Measurements from ENCODE around the gene YEATS2.

The YEATS2 gene

GRCh38 chr3:183815951-183816475 is 118.4 kb downstream of the YEATS2 start:
- no peak for DNase-seq

- no peak for DNase-seq
Measured at GRCh38 chr3:183816681-183817510, 119.3 kb downstream of the YEATS2 start.

DNA sequence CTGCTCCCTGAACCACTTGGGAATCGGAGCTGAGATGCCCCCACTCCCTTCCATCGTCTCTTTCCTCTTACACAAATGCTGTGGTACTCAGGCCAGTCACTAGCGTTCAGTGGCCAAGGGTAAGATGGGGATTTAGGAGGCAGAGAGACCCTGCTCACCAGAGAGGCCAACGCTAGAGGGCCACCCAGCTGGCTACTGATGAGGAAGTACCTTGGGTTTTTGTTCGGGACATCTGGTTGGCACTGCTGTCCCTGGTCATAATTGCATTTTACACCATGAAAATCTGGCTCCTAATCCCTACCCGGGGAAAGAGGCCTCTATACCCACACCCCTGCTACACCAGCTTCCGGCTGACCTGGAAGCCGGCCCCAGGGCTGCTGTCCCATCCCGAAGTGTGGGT is 120.0 kb downstream of the YEATS2 start:
- DNase-seq, result no peak

GRCh38 chr3:183818041-183818620 is 120.5 kb downstream of the YEATS2 start:
- DNase-seq, result no peak

DNA sequence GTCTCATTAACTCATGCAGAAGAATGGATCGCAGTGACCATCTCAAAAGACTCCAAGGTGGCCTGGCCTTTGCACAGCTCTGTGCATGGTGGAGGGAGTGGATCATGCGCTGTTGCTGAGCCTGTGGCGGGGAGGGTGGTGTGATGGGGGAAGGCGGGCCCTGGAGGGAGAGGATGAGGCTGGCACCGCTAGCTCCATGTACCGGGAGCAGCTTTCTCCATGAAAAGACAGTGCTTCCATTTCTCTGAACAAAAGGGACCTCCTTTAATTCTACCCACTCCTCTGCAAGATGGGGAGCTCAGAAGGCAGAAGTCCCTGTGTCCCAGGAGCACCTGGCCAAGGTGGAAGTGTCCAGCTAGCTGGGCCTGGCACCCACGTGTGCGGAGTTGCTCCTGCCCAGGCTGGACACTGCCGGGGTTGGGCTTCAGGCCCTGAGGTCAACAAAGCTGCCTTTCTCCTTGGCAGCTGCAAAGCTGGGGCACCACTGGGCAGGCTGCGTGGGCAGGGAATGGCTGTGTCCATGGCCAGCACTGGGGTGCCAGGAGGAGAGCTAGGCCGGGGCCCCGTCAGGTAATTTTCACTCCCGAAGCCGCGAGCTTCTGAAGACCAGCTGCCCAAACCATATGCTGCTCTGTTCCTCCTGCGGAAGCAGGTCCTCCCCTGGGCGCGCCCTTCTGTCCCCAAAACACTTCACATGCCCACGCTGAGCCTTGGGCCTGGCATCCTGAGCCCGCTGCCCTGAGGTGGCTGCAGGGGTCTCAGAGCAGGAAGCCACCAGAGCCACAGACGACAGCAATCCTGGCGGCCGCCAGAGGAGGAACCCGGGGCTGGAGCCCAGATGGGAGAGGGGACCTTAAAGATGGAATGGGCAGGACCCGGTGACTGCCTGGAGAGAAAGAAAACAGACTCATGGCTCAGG is 121.4 kb downstream of the YEATS2 start:
- DNase-seq, result no peak

- no peak for DNase-seq
Measured at GRCh38 chr3:183819831-183820230, 122.2 kb downstream of the YEATS2 start.

GRCh38 chr3:183822631-183823030 is 125.0 kb downstream of the YEATS2 start:
- DNase-seq, result no peak

- no peak for DNase-seq
Measured at GRCh38 chr3:183823963-183824362, 126.4 kb downstream of the YEATS2 start.

DNA sequence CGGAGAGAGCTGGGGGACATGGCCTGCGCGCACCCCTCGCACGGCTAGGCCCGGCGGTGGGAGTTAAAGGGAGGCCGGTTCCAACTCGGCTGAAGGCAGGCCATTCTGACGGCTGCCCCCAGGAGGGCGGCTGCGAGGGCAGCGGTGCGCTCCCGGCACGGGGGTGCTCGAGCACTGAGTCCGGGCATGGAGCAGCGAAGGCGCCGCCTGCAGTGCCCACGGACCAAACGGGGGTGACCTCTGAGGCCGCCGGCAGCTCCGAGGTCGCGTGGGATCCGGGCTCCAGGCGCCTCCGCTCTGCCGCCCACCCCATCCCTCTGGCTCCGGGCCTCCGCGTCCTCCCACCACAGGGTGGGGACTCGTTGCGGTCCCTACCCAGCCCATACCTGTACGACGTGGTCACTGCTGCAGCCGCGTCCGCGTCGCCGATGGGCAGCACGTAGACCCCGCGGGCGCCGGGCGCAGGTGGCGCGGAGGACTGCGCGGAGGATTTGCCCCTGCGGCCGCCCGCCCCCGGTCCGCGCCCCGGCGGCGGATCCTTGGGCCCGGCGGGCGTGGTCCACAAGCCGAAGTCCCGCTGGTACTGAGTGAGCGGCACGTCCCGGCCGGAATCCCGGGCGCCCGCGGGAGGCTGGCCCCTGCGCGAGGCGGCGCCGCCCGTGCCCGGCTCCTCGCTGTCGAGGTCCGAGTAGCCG is 127.3 kb downstream of the YEATS2 start:
- DNase-seq, result peak; percentile 6

DNA sequence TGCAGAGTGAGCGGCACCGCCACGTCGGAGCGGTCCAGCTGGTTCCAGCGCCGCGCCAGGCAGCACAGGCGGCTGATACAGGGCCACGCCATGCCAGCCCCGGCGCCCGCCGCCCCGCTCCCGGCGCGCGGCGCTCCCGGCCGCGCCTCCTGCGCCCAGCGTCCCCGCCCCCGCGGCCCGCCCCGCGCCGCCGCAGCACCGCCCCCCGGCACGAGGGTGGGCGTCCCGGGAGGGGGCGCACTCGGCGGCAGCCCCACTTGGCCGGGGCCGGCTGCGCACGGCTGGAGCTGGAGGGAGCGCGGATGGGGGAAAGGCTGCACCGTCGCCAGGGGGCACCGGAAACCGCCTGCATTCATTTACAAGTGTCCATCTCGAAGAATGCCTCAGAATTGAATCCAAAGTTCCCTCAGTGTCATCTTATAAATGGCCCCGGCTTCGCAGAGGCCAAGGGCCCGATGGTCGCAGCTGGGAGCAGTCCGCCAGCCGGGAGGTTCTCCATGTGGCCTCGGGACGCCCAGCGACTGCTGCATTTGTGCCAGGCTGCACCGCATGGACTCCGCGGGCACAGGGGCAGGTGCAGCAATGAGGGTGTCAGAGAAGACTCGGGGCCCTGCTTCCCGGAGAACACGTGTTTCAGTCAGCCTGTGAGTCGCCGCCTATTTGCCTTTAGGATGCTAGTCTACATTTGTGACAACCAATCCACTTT is 128.0 kb downstream of the YEATS2 start, which contains the start of gene MAP6D1:
Gene MAP6D1 (minus strand): TSS at position 122 of the 706 bp plus-strand sequence. CDS start 30 bp downstream, at position 92.
- DNase-seq, result peak; percentile 58

DNA sequence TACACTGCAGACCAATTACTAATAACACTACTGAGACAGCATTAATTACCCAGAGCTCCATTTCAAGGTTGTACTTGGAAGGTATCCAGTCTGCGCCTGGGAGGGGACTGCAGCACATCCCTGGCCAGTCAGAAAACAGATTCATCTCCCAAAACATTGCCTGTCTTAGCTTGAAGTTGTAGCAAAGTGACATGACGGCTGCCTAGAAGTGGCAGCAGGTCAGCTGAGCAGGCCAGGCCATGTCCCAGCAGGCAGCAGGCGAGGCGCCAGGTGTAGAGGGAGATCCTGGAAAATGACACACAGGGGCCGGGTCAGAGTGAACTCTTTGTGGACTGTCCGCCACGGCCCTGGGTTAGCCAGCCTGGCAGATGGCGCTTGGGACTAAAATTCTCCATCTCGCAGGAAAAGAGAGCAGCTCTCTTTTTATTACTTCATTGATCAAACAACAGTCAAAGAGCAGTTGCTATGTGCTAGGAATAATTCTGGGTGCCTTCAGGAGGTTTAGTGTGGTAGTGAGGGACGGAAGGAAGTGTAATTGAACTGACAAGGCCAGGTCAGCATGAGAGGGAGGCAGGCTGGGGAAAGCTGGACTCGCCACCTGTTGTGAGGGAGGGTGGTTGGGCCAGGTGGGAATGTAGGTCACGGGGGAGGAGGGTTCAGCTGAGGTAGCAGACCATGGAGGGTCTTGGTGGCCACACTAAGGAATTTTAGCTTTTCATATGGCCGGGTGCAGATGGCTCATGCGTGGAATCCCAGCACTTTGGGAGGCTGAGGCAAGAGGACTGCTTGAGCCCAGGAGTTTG is 129.1 kb downstream of the YEATS2 start:
- no peak for DNase-seq

DNA sequence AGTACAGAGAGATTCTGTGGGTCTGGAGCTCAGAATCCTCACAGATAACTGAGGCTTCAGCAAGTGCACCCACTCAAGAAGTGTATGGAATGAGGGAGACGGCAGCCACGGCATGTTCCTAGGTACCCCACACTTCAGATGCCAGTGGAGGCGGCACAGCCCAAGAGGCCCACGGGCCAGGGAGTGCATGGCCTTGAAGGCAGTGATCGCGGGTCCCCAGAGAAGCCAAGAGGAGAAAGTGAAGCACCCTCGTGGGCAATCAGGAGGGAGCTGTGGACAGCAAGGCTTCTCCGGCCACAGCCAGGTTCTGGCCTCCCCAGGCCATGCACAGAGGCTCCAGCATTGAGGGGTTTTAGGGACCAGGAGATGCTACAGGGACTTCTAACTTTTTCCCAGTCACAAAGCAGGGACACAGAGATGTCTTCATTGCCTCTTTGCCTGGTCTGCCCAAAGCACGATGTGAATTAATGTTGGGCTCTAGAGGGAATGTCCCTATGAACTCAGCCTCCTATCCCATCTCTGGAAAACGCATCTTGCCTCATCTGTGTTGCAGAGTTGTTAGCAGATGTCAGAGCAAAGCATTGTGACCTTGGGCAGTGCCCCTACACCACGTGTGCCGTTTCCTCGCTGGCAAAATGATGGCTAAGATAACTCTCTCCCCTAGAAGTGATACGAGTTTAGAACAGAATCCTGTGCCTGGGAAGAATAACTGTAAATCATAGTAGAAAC is 130.4 kb downstream of the YEATS2 start:
- DNase-seq, result no peak

GRCh38 chr3:183828538-183828870 is 130.9 kb downstream of the YEATS2 start:
- no peak for DNase-seq

DNA sequence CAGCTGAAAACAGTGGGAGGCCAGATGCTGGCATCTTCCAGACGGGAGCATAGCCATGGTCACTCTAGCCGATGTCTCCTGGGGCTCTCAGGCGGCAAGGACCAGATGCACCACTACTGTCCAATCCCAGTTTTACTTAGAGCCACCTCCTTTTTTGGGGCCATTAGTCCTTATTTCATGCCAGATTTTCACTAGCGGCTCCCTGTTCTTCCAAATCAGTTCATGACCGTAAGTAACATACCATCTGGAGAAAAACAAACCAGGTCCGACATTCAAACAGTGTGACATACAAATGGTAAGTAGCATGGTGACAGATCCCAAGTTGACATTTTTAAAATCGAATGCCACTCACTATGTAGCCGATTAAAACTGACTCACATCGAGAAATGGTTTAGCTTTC is 131.9 kb downstream of the YEATS2 start:
- no peak for DNase-seq

DNA sequence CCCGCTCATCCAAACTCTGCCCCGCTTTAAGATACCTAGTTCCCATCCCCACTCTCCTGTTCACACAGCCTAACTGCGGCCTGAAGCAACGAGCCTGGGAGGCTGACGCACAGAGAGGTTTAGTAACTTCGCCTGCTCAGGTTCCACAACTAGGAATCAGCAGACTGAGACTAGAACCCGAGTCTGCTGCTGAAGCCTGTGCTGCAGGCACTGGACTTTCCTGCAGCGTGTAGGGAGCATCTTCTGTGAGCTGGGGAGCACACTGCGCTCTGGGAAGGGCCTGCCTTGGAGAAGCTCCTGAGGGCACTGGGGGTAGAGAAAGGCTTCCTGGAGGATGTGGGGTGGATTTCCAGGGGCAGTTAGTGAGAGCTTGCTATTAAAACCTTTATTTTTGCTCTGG is 132.6 kb downstream of the YEATS2 start:
- no peak for DNase-seq

DNA sequence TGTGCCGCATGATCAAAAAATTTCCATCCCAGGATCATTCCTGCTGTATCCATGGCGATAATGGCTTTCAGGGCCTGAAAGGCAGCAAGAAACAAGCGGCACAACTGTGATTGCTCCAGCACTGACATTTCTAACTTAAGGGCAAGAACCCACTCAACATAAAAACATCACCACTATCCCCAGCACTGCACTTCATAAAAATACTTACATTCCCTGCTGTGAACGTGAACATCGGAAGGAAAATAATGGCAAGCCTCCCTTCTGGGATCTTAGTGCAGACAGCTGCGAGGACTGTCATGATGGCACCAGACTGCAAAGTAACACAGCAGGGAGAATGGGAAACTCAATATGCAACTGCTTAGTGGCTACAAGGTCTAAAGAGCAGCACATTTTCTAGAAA is 135.9 kb downstream of the YEATS2 start:
- no peak for DNase-seq

DNA sequence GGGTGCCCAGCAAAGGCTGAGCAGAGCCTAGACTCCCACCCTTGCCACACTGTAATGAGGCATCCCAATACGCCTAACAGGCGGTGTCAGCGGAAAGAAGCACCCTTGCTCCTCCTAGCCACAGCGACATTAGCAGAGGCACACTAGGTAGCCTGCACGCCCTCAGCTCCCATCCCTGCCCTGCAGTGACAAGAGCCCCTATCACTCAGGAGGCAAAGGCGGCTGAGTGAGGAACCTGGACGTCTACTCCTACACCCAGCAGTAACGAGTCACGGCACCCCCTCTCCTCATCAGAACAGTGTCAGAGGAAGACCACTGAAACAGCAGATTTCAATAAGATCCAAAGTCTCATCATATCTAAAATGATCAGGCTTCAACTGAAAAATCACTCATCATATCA is 139.8 kb downstream of the YEATS2 start:
- no peak for DNase-seq

- no peak for DNase-seq
Measured at GRCh38 chr3:183837894-183838293, 140.3 kb downstream of the YEATS2 start.

- no peak for DNase-seq
Measured at GRCh38 chr3:183839751-183840150, 142.2 kb downstream of the YEATS2 start.

DNA sequence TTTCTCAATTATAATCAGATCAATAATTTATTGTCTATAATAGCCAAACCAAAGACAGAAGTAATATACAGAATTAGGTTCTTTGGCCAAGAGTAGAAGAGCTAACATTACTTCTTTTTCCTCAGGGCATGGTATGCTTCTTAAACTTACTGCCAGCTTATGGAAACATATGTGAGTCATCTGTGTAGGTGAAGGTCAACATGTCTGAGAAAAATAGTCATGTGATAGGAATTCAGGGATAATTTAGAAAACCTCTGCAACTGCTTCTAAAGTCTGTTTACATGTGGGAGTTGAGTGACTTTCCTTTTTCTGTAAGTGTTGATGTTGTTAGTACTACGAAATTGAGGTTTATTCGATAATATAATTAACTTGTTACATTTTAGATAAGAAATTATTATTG is 147.0 kb downstream of the YEATS2 start:
- peak; percentile 10 for DNase-seq

All from hematopoietic multipotent progenitor cell treated with erythropoietin and hydrocortisone succinate and interleukin-3 and kit ligand, for 8 days (in vitro differentiated cells).